ENCODE measurements around the gene BTBD8.
"Not testable (repeated sequence)": the region's sequence is repeated elsewhere in the genome, so short reads cannot be mapped to it uniquely, and the experiment has no call there.

BTBD8 gene

GRCh38 chr1:92043621-92044020 is 36.5 kb upstream of the BTBD8 start:
- no peak for TF ChIP-seq CTCF (IDR thresholded peaks at IDR 0.05; ENCODE audit: borderline replicate concordance, insufficient read depth, low read depth, low read length)
- H3K4me3 ChIP-seq (ENCODE audit: low read depth, low read length): no peak overlapping the region

- no peak overlapping the region for H3K4me3 ChIP-seq (ENCODE audit: low read depth, low read length)
- no peak for TF ChIP-seq CTCF (IDR thresholded peaks at IDR 0.05; ENCODE audit: borderline replicate concordance, insufficient read depth, low read depth, low read length)
These were observed 34.2 kb upstream of the BTBD8 start for GRCh38 chr1:92045766-92046495.

- TF ChIP-seq CTCF (IDR thresholded peaks at IDR 0.05; ENCODE audit: borderline replicate concordance, insufficient read depth, low read depth, low read length): no peak
- no peak overlapping the region for H3K4me3 ChIP-seq (ENCODE audit: low read depth, low read length)
These were observed 28.2 kb upstream of the BTBD8 start for GRCh38 chr1:92051948-92052347.

- TF ChIP-seq CTCF (IDR thresholded peaks at IDR 0.05; ENCODE audit: borderline replicate concordance, insufficient read depth, low read depth, low read length): no peak
These were observed 15.1 kb upstream of the BTBD8 start for GRCh38 chr1:92065042-92065441.

DNA sequence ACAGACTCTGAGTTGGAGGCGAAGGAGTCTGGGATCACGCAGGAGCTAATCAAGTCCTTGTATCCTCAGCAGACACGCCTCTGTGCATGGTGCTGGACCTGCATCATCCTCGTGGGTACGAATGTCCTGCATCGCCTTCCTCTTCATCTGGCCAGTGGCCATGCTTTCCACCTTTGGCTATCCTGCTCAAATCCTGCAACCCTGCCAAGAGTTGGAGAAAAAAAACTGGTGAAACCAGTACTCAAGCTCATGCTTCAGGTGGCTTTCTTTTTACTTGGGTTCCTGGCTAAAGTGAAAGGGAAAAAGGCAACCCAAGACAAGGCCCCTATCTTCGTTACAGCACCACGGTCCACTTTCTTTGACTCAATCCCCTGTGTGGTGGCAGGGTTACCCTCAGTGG is 13.8 kb upstream of the BTBD8 start:
- no peak overlapping the region for H3K4me3 ChIP-seq (ENCODE audit: low read depth, low read length)
- TF ChIP-seq CTCF (IDR thresholded peaks at IDR 0.05; ENCODE audit: borderline replicate concordance, insufficient read depth, low read depth, low read length): no peak

More at GRCh38 chr1:92065042-92065441, 15.1 kb upstream of the BTBD8 start:
- H3K4me3 ChIP-seq (ENCODE audit: low read depth, low read length): no peak overlapping the region

DNA sequence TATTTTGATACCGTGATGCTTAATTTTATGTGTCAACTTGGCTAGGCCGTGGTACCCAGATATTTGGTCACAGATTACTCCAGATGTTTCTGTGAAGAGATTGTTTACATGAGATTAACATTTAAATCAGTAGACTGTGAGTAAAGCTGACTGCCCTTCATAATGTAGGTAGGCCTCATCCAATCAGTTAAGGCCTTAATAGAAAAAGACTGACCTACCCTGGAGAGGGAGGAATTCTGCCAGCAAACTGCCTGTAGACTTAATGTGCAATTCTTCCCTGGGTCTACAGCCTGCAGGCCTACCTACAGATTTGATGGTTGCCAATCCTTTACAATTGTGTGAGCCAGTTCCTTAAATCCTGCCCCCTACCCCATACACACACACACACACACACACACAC is 9.3 kb upstream of the BTBD8 start:
- H3K4me3 ChIP-seq (ENCODE audit: low read depth, low read length): no peak overlapping the region

GRCh38 chr1:92074446-92074845 is 5.7 kb upstream of the BTBD8 start:
- not testable (repeated sequence) for H3K4me3 ChIP-seq (ENCODE audit: low read depth, low read length)

More for the DNA sequence above, 9.3 kb upstream of the BTBD8 start:
- no peak for TF ChIP-seq CTCF (IDR thresholded peaks at IDR 0.05; ENCODE audit: borderline replicate concordance, insufficient read depth, low read depth, low read length)
